ENCODE data around the gene MEX3A. TPM values are rescaled to one million over a fixed set of nuclear protein-coding genes. Genes with fewer than 3 reads are reported as not detected.
A peak's percentile ranks its signal among the peaks of the same experiment; 100 is the strongest.

The MEX3A gene
- total RNA-seq, 1 donor from 2014 or later: 1.2 TPM

- Mint-ChIP-seq H3K27ac (no peak overlapping the region), H3K9me3 (no peaks in the 10 kb centered on the region), H3K36me3 (ENCODE audit: low read depth) (no peaks in the 10 kb centered on the region), H3K27me3 (ENCODE audit: low read depth) (no peaks in the 10 kb centered on the region), H3K4me3 (ENCODE audit: low read depth) (no peak overlapping the region), H3K4me1 (ENCODE audit: low read depth) (peaks cover 12% of the 10 kb centered on the region)
- no peak for DNase-seq (ENCODE audit: low spot score)
- intact Hi-C loops (cut with micrococcal nuclease): loop anchor here (10.0 kb wide), 1 partner anchor 60 kb away; no protein-coding TSS in a partner anchor
These were observed 17.1 kb downstream of the MEX3A start for GRCh38 chr1:156065212-156065611.

GRCh38 chr1:156064615-156065014 lies 17.6 kb downstream of the MEX3A start:
- DNase-seq (ENCODE audit: low spot score): no peak

GRCh38 chr1:156063997-156064285 lies 18.3 kb downstream of the MEX3A start:
- no peak overlapping the region for H3K4me3 Mint-ChIP-seq (ENCODE audit: low read depth)
- intact Hi-C loops (cut with micrococcal nuclease): loop anchor here (10.0 kb wide), 1 partner anchor 59 kb away; no protein-coding TSS in a partner anchor
- H3K4me1 Mint-ChIP-seq (ENCODE audit: low read depth): peaks cover 12% of the 10 kb centered on the region
- no peaks in the 10 kb centered on the region for H3K36me3 Mint-ChIP-seq (ENCODE audit: low read depth)
- no peak for DNase-seq (ENCODE audit: low spot score)
- no peak overlapping the region for H3K27ac Mint-ChIP-seq
- H3K27me3 Mint-ChIP-seq (ENCODE audit: low read depth): no peaks in the 10 kb centered on the region
- H3K9me3 Mint-ChIP-seq: no peaks in the 10 kb centered on the region

More at GRCh38 chr1:156064615-156065014, 17.6 kb downstream of the MEX3A start:
- no peaks in the 10 kb centered on the region for H3K9me3 Mint-ChIP-seq
- no peak overlapping the region for H3K27ac Mint-ChIP-seq
- no peak overlapping the region for H3K4me3 Mint-ChIP-seq (ENCODE audit: low read depth)
- intact Hi-C loops (cut with micrococcal nuclease): loop anchor here (10.0 kb wide), 1 partner anchor 60 kb away; no protein-coding TSS in a partner anchor
- no peaks in the 10 kb centered on the region for H3K27me3 Mint-ChIP-seq (ENCODE audit: low read depth)
- H3K4me1 Mint-ChIP-seq (ENCODE audit: low read depth): peaks cover 12% of the 10 kb centered on the region
- H3K36me3 Mint-ChIP-seq (ENCODE audit: low read depth): no peaks in the 10 kb centered on the region

- intact Hi-C loops (cut with micrococcal nuclease): loop anchor here (10.0 kb wide), 1 partner anchor 57 kb away; no protein-coding TSS in a partner anchor
- Mint-ChIP-seq H3K4me1 (ENCODE audit: low read depth) (peaks cover 12% of the 10 kb centered on the region), H3K4me3 (ENCODE audit: low read depth) (no peak overlapping the region), H3K27ac (no peak overlapping the region), H3K27me3 (ENCODE audit: low read depth) (no peaks in the 10 kb centered on the region), H3K9me3 (no peaks in the 10 kb centered on the region), H3K36me3 (ENCODE audit: low read depth) (peaks cover 3% of the 10 kb centered on the region)
- DNase-seq (ENCODE audit: low spot score): no peak
These were observed 20.1 kb downstream of the MEX3A start for GRCh38 chr1:156062189-156062588.

GRCh38 chr1:156060937-156061636 lies 21.2 kb downstream of the MEX3A start, which contains the start of gene RAB25:
Gene RAB25, plus strand, starts transcription at chr1:156061160. Its CDS starts 241 bp downstream, at chr1:156061401.
- peaks cover 9% of the 10 kb centered on the region for H3K36me3 Mint-ChIP-seq (ENCODE audit: low read depth)
- no peak within 1 kb of the TSS for H3K27ac Mint-ChIP-seq
- no peaks in the 10 kb centered on the region for H3K27me3 Mint-ChIP-seq (ENCODE audit: low read depth)
- no peaks in the 10 kb centered on the region for H3K9me3 Mint-ChIP-seq
- no peak for DNase-seq (ENCODE audit: low spot score)
- intact Hi-C loops (cut with micrococcal nuclease): loop anchor here (10.0 kb wide), 1 partner anchor 56 kb away; no protein-coding TSS in a partner anchor
- peaks cover 12% of the 10 kb centered on the region for H3K4me1 Mint-ChIP-seq (ENCODE audit: low read depth)
- H3K4me3 Mint-ChIP-seq (ENCODE audit: low read depth): no peak within 1 kb of the TSS

- Mint-ChIP-seq H3K4me3 (ENCODE audit: low read depth) (peak overlapping the region; percentile 6), H3K27me3 (ENCODE audit: low read depth) (no peaks in the 10 kb centered on the region), H3K9me3 (no peaks in the 10 kb centered on the region), H3K27ac (no peak overlapping the region), H3K4me1 (ENCODE audit: low read depth) (peaks cover 25% of the 10 kb centered on the region), H3K36me3 (ENCODE audit: low read depth) (peaks cover 24% of the 10 kb centered on the region)
- DNase-seq (ENCODE audit: low spot score): no peak
- intact Hi-C loops (cut with micrococcal nuclease): no loop called here
These were observed 25.9 kb downstream of the MEX3A start for GRCh38 chr1:156056326-156056849.

- intact Hi-C loops (cut with micrococcal nuclease): no loop called here
- H3K4me3 Mint-ChIP-seq (ENCODE audit: low read depth): peak overlapping the region; percentile 92
- peaks cover 27% of the 10 kb centered on the region for H3K36me3 Mint-ChIP-seq (ENCODE audit: low read depth)
- peaks cover 25% of the 10 kb centered on the region for H3K4me1 Mint-ChIP-seq (ENCODE audit: low read depth)
- no peaks in the 10 kb centered on the region for H3K9me3 Mint-ChIP-seq
- no peak for DNase-seq (ENCODE audit: low spot score)
- no peaks in the 10 kb centered on the region for H3K27me3 Mint-ChIP-seq (ENCODE audit: low read depth)
- peak overlapping the region; percentile 61 for H3K27ac Mint-ChIP-seq
These were observed 26.8 kb downstream of the MEX3A start for GRCh38 chr1:156055281-156056048.

GRCh38 chr1:156054500-156055280 lies 27.6 kb downstream of the MEX3A start, which contains the start of gene LAMTOR2:
Gene LAMTOR2, plus strand, starts transcription at chr1:156054782. Its CDS starts 108 bp downstream, at chr1:156054890.
- Mint-ChIP-seq H3K9me3 (no peaks in the 10 kb centered on the region), H3K4me1 (ENCODE audit: low read depth) (peaks cover 25% of the 10 kb centered on the region), H3K4me3 (ENCODE audit: low read depth) (peak within 1 kb of the TSS; percentile 96), H3K27me3 (ENCODE audit: low read depth) (no peaks in the 10 kb centered on the region), H3K27ac (peak within 1 kb of the TSS; percentile 96), H3K36me3 (ENCODE audit: low read depth) (peaks cover 31% of the 10 kb centered on the region)
- DNase-seq (ENCODE audit: low spot score): peak; percentile 94
- intact Hi-C loops (cut with micrococcal nuclease): loop anchor here (1.0 to 5.0 kb wide), 7 partner anchors 28 to 847 kb away; partner anchors contain the start of genes KHDC4, MEX3A, MTX1 and SMG5

- Mint-ChIP-seq H3K4me3 (ENCODE audit: low read depth) (peak within 1 kb of the TSS; percentile 96), H3K9me3 (no peaks in the 10 kb centered on the region), H3K27ac (peak within 1 kb of the TSS; percentile 96), H3K27me3 (ENCODE audit: low read depth) (no peaks in the 10 kb centered on the region), H3K36me3 (ENCODE audit: low read depth) (peaks cover 39% of the 10 kb centered on the region), H3K4me1 (ENCODE audit: low read depth) (peaks cover 25% of the 10 kb centered on the region)
- DNase-seq (ENCODE audit: low spot score): peak; percentile 79
- intact Hi-C loops (cut with micrococcal nuclease): loop anchor here (1.0 to 5.0 kb wide), 7 partner anchors 28 to 847 kb away; partner anchors contain the start of genes KHDC4, MEX3A, MTX1 and SMG5
These were observed 28.3 kb downstream of the MEX3A start, which contains the start of gene UBQLN4 for GRCh38 chr1:156053768-156054499. Gene UBQLN4, minus strand, starts transcription at chr1:156053798. Its CDS starts 97 bp downstream, at chr1:156053701.

- peak overlapping the region; percentile 96 for H3K4me3 Mint-ChIP-seq (ENCODE audit: low read depth)
- peaks cover 25% of the 10 kb centered on the region for H3K4me1 Mint-ChIP-seq (ENCODE audit: low read depth)
These were observed 29.1 kb downstream of the MEX3A start for GRCh38 chr1:156052862-156053767.

More at GRCh38 chr1:156052862-156053767, 29.1 kb downstream of the MEX3A start:
- no peaks in the 10 kb centered on the region for H3K27me3 Mint-ChIP-seq (ENCODE audit: low read depth)
- intact Hi-C loops (cut with micrococcal nuclease): loop anchor here (5.0 kb wide), 1 partner anchor 846 kb away; the partner anchor contains the start of genes MTX1 and THBS3
- H3K27ac Mint-ChIP-seq: peak overlapping the region; percentile 92
- H3K36me3 Mint-ChIP-seq (ENCODE audit: low read depth): peaks cover 47% of the 10 kb centered on the region
- H3K9me3 Mint-ChIP-seq: no peaks in the 10 kb centered on the region
- peak; percentile 66 for DNase-seq (ENCODE audit: low spot score)

All from activated T-helper 2 cell treated with anti-CD3 and anti-CD28 coated beads, Interferon-gamma antibody, Interleukin-2, Interleukin-4, amounts not matched to agents 10 μg/mL and 5 μg/mL and 100 μg/mL, durations not matched to agents 14 hours and 24 hours and 36 hours (primary cell).